ENCODE results near the gene PI4KA.

GRCh38 chr22:20763630-20764470, 94.8 kb downstream of the PI4KA start:
- TF ChIP-seq, protein P1, sequence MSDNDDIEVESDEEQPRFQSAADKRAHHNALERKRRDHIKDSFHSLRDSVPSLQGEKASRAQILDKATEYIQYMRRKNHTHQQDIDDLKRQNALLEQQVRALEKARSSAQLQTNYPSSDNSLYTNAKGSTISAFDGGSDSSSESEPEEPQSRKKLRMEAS (IDR thresholded peaks at IDR 0.05; ENCODE audit: low read depth, low read length), result no peak
- TF ChIP-seq, protein P2, sequence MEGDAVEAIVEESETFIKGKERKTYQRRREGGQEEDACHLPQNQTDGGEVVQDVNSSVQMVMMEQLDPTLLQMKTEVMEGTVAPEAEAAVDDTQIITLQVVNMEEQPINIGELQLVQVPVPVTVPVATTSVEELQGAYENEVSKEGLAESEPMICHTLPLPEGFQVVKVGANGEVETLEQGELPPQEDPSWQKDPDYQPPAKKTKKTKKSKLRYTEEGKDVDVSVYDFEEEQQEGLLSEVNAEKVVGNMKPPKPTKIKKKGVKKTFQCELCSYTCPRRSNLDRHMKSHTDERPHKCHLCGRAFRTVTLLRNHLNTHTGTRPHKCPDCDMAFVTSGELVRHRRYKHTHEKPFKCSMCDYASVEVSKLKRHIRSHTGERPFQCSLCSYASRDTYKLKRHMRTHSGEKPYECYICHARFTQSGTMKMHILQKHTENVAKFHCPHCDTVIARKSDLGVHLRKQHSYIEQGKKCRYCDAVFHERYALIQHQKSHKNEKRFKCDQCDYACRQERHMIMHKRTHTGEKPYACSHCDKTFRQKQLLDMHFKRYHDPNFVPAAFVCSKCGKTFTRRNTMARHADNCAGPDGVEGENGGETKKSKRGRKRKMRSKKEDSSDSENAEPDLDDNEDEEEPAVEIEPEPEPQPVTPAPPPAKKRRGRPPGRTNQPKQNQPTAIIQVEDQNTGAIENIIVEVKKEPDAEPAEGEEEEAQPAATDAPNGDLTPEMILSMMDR (IDR thresholded peaks at IDR 0.05; ENCODE audit: low read depth, low read length), result no peak
- no peak for TF ChIP-seq POLR2A (IDR thresholded peaks at IDR 0.05; ENCODE audit: extremely low read depth, insufficient read length)

Measured in NB4 (cell line).